Stimulated activated naive B cell treated with anti-CD40 and anti-IgM and Interleukin-4, amounts not matched to agents 10 μg/mL and 1 μg/mL and 100 μg/mL, for 72 hours (primary cell): ENCODE data around the gene FAM72A.
"Not testable (repeated sequence)": the region's sequence is repeated elsewhere in the genome, so short reads cannot be mapped to it uniquely, and the experiment has no call there.

ENCODE experiments used
- ATAC-seq, 2 donors: fragments of 150-1000 bp; cut with Tn5 transposase; replicated peaks; 2 replicates each; pipeline ENCODE4 v1.10.0; 2021; ENCODE audit warnings: moderate library complexity in 1 of 2
- DNase-seq: peaks from one replicate; pipeline ENCODE4 v3.0.0; 2021
- H3K27ac Mint-ChIP-seq: one replicate; pipeline ENCODE4 v1.8.0; 2022; ENCODE audit warnings: mild to moderate bottlenecking, mixed read lengths
- H3K27me3 Mint-ChIP-seq, 2 donors: one replicate each; pipeline ENCODE4 v1.8.0; 2022; ENCODE audit warnings: mixed read lengths in 2 of 2
- H3K36me3 Mint-ChIP-seq, 2 donors: one replicate each; pipeline ENCODE4 v1.8.0; 2022; ENCODE audit warnings: mixed read lengths in 2 of 2, mild to moderate bottlenecking in 1 of 2
- H3K4me1 Mint-ChIP-seq, 2 donors: one replicate each; pipeline ENCODE4 v1.8.0; 2022; ENCODE audit warnings: mixed read lengths in 2 of 2, mild to moderate bottlenecking in 1 of 2
- H3K4me3 Mint-ChIP-seq, 2 donors: one replicate each; pipeline ENCODE4 v1.8.0; 2022; ENCODE audit warnings: mild to moderate bottlenecking in 2 of 2, mixed read lengths in 2 of 2, moderate library complexity in 1 of 2
- H3K9me3 Mint-ChIP-seq, 2 donors: one replicate each; pipeline ENCODE4 v1.8.0; 2022; ENCODE audit warnings: mixed read lengths in 2 of 2, mild to moderate bottlenecking in 1 of 2

FAM72A gene

DNA sequence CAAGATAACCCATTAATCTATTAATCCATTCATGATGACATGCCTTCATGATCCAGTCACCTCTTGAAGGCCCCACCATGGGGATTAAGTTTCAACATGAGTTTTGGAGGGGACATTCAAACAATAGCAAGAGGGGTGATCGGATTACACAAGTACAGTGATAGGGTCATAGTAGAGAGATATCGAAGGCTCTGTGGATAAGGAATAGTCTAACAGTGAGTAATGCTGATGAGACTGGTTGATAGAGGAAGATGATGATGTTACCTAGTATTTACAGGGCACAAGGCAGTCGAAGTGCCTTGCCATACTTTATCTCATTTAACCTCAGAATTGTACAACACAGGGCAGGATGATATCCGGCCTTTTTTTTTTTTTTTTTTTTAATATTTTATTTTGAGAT, 18.9 kb upstream of the FAM72A start:
- H3K27me3 Mint-ChIP-seq, H3K4me1 Mint-ChIP-seq, DNase-seq, H3K27ac Mint-ChIP-seq, ATAC-seq, H3K4me3 Mint-ChIP-seq, H3K9me3 Mint-ChIP-seq, H3K36me3 Mint-ChIP-seq: not testable (repeated sequence)

DNA sequence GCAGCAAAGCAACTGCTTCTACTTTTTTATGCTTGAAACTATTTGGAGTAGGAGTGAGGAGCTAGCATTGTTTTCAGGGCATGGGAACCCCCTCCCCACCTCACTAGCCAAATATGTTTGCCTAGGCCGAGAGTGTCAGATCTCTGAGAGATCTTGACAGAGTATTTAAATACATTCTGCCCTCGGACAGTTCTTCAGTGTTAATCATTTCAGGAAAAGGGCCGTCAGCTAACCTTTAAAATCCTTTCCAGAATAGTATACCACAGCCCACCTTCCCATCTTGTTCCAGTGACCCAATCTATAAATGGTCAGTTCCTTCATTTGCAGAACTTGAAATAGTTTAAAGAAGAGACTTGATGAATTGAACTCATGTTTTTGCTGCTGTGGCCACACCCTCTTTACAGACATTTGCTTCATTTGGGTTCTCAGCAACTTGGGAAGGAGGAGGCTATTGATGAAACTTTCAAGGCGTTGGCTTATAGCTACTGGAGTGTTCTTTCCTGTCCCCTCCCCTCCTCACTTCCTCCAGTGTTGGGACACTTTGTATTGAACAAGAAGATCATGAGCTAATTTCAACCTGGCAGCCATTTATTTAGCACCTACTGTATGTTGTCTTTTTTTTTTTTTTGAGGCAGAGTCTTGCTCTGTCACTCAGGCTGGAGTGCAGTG, 17.8 kb upstream of the FAM72A start:
- H3K27ac Mint-ChIP-seq: peak overlapping the region; percentile 9
- not testable (repeated sequence) for H3K4me3 Mint-ChIP-seq, H3K4me1 Mint-ChIP-seq, H3K27me3 Mint-ChIP-seq, ATAC-seq, H3K9me3 Mint-ChIP-seq, DNase-seq, H3K36me3 Mint-ChIP-seq

- not testable (repeated sequence) for H3K36me3 Mint-ChIP-seq, H3K27me3 Mint-ChIP-seq, H3K4me1 Mint-ChIP-seq, H3K4me3 Mint-ChIP-seq, DNase-seq, ATAC-seq, H3K9me3 Mint-ChIP-seq, H3K27ac Mint-ChIP-seq
Measured at GRCh38 chr1:206219514-206220331, 17.1 kb upstream of the FAM72A start.

DNA sequence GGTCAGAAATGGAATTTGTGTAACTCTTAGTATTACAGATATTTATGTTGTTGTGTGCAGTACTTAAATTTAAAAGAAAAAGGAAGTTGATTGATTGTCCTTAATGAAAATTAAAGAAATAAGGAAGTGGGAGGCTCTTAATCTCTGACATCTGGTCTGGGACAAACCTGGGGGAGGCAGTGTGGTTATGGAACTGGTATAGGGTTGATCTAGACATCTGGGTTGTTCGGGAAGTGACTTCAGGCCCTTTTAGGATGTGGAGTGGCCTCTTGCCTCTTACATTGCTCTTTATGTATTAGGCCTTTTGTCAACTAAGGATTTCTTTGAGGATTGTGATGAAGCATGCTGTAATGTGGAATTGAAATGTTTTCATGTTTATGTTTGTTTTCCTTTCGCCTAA, 16.1 kb upstream of the FAM72A start:
- H3K36me3 Mint-ChIP-seq, H3K9me3 Mint-ChIP-seq, H3K27ac Mint-ChIP-seq, H3K4me3 Mint-ChIP-seq, H3K27me3 Mint-ChIP-seq, H3K4me1 Mint-ChIP-seq, DNase-seq: not testable (repeated sequence)
- peak; percentile 42 to 61 for ATAC-seq

DNA sequence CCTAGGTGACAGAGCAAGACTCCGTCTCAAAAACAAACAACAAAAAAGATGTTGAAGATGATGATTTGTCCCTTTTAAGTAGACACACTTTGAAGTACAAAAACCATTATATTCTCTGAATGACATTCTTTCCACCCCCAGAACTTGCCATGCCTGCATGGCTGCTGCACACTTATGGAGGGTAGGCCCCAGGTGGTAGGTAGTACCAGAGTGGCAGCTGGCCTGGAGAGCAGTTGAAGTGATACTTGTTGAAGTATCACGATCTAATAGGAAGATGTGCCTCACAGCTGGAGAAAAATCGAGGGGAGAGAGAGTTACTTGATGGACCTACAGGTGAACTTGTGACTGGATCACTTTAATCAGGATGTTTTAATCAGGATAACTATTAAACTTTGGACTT, 15.6 kb upstream of the FAM72A start:
- DNase-seq, H3K36me3 Mint-ChIP-seq, H3K27ac Mint-ChIP-seq, H3K27me3 Mint-ChIP-seq, H3K4me1 Mint-ChIP-seq, H3K9me3 Mint-ChIP-seq, H3K4me3 Mint-ChIP-seq: not testable (repeated sequence)
- peak; percentile 57 to 58 for ATAC-seq

- ATAC-seq, DNase-seq, H3K27ac Mint-ChIP-seq, H3K27me3 Mint-ChIP-seq, H3K4me3 Mint-ChIP-seq, H3K9me3 Mint-ChIP-seq, H3K36me3 Mint-ChIP-seq, H3K4me1 Mint-ChIP-seq: not testable (repeated sequence)
Measured at GRCh38 chr1:206215600-206216392, 13.2 kb upstream of the FAM72A start.

- H3K4me1 Mint-ChIP-seq, H3K9me3 Mint-ChIP-seq, ATAC-seq, DNase-seq, H3K36me3 Mint-ChIP-seq, H3K27me3 Mint-ChIP-seq, H3K27ac Mint-ChIP-seq, H3K4me3 Mint-ChIP-seq: not testable (repeated sequence)
Measured at GRCh38 chr1:206210802-206211201, 8.2 kb upstream of the FAM72A start.

DNA sequence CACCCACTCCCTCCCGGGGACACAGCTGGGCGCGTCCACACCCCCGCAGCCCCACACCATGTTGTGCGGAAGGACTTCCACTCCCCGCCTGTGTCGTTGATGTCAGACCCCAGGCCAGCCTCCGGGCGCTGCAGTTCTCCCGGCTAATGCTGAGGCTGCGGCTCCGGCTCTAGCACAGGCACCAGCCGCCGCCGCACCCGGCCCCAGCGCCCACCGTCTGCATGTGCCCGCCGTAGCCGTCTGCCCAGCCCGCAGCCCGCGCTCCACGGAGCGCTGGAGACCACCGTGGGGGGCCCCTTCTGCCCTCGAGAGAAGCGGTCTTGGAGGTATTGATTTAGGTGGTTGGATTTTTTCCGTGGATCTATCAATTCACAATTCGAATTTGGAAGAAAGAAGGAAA, 2.9 kb upstream of the FAM72A start:
- not testable (repeated sequence) for H3K9me3 Mint-ChIP-seq, ATAC-seq, H3K36me3 Mint-ChIP-seq, H3K27me3 Mint-ChIP-seq, H3K4me1 Mint-ChIP-seq, H3K27ac Mint-ChIP-seq, DNase-seq
- H3K4me3 Mint-ChIP-seq: peak overlapping the region in 1 of 2 donors; percentile 32

- H3K27me3 Mint-ChIP-seq, DNase-seq, H3K4me1 Mint-ChIP-seq, H3K9me3 Mint-ChIP-seq, H3K36me3 Mint-ChIP-seq, ATAC-seq: not testable (repeated sequence)
- Mint-ChIP-seq H3K27ac (peak overlapping the region; percentile 80), H3K4me3 (peak overlapping the region; percentile 87 to 88)
Measured at GRCh38 chr1:206204871-206205270, 2.2 kb upstream of the FAM72A start.

DNA sequence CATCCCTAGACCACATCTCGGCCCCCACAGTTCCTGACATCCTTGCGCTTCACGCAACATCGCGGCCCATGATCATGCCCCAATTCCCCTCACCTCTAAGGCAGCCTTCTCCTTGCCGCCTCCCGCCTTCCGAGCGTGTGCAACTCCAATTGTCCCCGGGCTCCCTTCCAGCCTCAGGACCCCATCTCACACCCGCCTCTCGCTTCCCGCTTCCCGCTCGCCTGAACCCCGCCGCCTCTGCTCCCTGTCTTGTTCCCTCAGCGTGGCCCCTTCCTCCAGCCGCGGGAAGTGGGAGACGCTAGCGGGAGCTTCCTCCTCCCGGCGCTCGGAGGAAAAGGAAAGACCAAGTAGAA, 1.5 kb upstream of the FAM72A start:
- H3K4me3 Mint-ChIP-seq: peak overlapping the region; percentile 76 to 77
- not testable (repeated sequence) for DNase-seq, H3K27me3 Mint-ChIP-seq, H3K9me3 Mint-ChIP-seq, H3K4me1 Mint-ChIP-seq, H3K27ac Mint-ChIP-seq, H3K36me3 Mint-ChIP-seq, ATAC-seq

DNA sequence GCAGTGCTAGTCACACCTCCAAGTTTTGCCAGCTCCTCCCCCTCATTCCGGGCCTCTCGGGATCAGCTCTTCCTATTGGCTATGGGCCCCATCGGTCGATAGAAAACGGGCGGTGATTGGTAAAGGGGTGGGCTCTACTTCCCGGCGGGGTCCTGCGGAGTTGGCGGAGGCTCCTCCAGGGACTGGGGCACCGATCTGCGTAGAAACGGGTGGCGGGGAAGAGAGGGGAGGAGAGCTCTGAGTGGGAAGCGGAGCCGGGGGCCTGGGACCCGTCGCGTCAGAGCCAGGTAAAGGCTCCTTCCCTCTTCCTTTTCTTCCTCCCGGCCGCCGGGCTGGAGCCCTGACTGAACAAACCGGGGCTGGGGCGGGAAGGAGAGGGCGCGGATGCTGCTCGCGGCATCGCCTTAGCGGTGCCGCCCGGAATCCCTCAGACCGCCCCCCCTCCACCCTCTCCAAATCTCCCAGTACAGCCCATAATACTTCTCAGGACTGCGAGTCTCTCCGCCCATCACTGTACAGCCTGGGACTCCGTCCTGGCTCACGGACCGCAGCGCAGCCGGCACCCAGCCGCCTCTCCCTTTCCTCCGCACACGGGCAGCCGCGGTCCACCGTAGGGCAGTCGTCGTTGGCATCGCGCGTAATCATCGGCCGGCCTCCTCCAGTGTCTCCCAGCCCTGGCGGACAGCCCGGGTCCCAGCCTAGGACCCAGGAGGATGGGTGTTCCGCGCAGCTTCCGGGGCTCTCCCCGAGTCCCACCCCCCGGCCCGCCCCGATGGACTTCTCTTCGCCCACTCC, 922 bp upstream of the FAM72A start, which contains the start of gene SRGAP2:
SRGAP2 (plus strand) TSS at position 178 of the 795 bp plus-strand sequence. CDS start 2,430 bp downstream, outside the sequence.
- ATAC-seq: peak; percentile 19

GRCh38 chr1:206196748-206197424, 5.8 kb downstream of the FAM72A start:
- H3K36me3 Mint-ChIP-seq, H3K9me3 Mint-ChIP-seq, ATAC-seq, DNase-seq, H3K27ac Mint-ChIP-seq, H3K27me3 Mint-ChIP-seq, H3K4me1 Mint-ChIP-seq, H3K4me3 Mint-ChIP-seq: not testable (repeated sequence)

More for the DNA sequence above, 922 bp upstream of the FAM72A start, which contains the start of gene SRGAP2:
- not testable (repeated sequence) for H3K4me1 Mint-ChIP-seq, H3K27me3 Mint-ChIP-seq, H3K36me3 Mint-ChIP-seq, H3K9me3 Mint-ChIP-seq
- DNase-seq: peak; percentile 67
- H3K4me3 Mint-ChIP-seq: peak within 1 kb of the TSS; percentile 89 to 92
- H3K27ac Mint-ChIP-seq: peak within 1 kb of the TSS; percentile 84

DNA sequence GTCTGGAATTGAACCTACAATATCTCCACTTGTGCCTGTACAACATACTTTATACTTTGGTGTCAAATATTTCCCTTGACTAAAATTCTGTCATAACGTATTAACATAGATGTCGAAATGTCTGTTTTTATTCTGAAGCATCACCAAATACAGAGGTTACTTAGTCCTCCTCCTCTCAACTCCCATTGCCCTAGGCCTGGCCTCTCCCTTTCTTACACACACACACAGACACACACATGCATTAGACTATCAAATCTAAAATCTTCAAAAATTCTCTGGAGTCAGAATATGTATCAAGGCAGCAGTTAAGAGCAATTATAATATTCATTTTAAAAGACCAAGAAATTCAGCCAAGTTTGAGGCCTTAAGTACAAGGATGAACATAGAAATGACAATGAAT, 7.5 kb downstream of the FAM72A start:
- not testable (repeated sequence) for H3K4me1 Mint-ChIP-seq, H3K27me3 Mint-ChIP-seq, H3K27ac Mint-ChIP-seq, H3K9me3 Mint-ChIP-seq, DNase-seq, ATAC-seq, H3K36me3 Mint-ChIP-seq, H3K4me3 Mint-ChIP-seq
